Memory B cell (primary cell): ENCODE results near the gene TIAM2.
"Not testable (repeated sequence)": the region's sequence is repeated elsewhere in the genome, so short reads cannot be mapped to it uniquely, and the experiment has no call there.

Experiments
- ATAC-seq: fragments of 150-1000 bp; cut with Tn5 transposase; 2 replicates; pipeline ENCODE4 v1.10.0; 2021; ENCODE audit warnings: low read depth, mild to moderate bottlenecking, moderate library complexity
- DNase-seq, 2 donors: peaks; one replicate each; pipeline ENCODE4 v3.0.0; 2022; ENCODE audit warnings: low spot score in 2 of 2
- H3K27ac Mint-ChIP-seq: one replicate; pipeline ENCODE4 v1.8.0; 2022; ENCODE audit warnings: mild to moderate bottlenecking, moderate library complexity, mixed read lengths
- H3K27me3 Mint-ChIP-seq: one replicate; pipeline ENCODE4 v1.8.0; 2022; ENCODE audit warnings: mixed read lengths
- H3K36me3 Mint-ChIP-seq: one replicate; pipeline ENCODE4 v1.8.0; 2022; ENCODE audit warnings: mild to moderate bottlenecking, mixed read lengths
- H3K4me1 Mint-ChIP-seq: one replicate; pipeline ENCODE4 v1.8.0; 2022; ENCODE audit warnings: mixed read lengths
- H3K4me3 Mint-ChIP-seq: one replicate; pipeline ENCODE4 v1.8.0; 2022; ENCODE audit warnings: mild to moderate bottlenecking, moderate library complexity, mixed read lengths
- H3K9me3 Mint-ChIP-seq: one replicate; pipeline ENCODE4 v1.8.0; 2022; ENCODE audit warnings: mixed read lengths

TIAM2 gene

DNA sequence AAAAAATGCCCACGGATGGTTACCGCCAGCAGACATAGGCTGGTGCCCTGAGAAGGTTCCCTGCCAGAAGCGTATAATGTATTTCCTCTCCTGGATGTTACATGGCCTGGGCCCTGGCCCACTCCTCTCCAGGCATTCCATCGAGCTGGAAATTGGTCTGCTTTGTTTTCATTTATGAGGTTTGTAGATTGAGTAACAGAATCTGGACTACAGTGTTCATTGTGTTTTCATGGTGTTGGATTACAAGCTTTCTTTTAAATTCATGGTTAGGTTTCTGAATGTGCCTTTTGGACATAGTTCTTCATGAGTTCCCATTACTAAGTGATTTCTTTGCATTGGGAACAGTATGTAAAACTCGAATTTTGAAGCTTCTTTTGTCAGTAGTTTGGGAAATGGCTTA lies 6.4 kb downstream of the TIAM2 start:
- no peaks in the 10 kb centered on the region for H3K9me3 Mint-ChIP-seq
- H3K4me1 Mint-ChIP-seq = peaks cover 2% of the 10 kb centered on the region
- H3K36me3 Mint-ChIP-seq = no peaks in the 10 kb centered on the region
- no peak overlapping the region for H3K4me3 Mint-ChIP-seq
- no peak for ATAC-seq
- H3K27me3 Mint-ChIP-seq = peaks cover 15% of the 10 kb centered on the region
- DNase-seq = no peak
- no peak overlapping the region for H3K27ac Mint-ChIP-seq

DNA sequence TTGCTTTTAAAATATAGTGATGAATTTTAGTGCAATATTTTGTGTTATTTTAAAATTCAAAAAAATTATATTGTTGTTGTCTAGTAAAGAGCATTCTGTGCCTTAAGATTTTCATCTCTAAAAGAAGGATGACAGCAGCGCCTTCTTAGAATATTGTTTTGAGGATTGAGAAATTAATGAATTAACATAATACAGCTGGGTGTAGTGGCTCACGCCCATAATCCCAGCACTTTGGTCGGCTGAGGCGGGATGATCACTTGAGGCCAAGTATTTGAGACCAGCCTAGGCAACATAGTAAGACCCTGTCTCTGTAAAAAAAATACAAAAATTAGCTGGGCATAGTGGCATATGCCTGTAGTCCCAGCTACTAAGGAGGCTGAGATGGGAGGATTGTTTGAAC lies 6.8 kb downstream of the TIAM2 start:
- H3K36me3 Mint-ChIP-seq = no peaks in the 10 kb centered on the region
- no peak overlapping the region for H3K4me3 Mint-ChIP-seq
- DNase-seq (no peak), ATAC-seq (no peak)
- H3K4me1 Mint-ChIP-seq = peaks cover 1% of the 10 kb centered on the region
- H3K27me3 Mint-ChIP-seq = peaks cover 14% of the 10 kb centered on the region
- H3K9me3 Mint-ChIP-seq = no peaks in the 10 kb centered on the region
- H3K27ac Mint-ChIP-seq = no peak overlapping the region

DNA sequence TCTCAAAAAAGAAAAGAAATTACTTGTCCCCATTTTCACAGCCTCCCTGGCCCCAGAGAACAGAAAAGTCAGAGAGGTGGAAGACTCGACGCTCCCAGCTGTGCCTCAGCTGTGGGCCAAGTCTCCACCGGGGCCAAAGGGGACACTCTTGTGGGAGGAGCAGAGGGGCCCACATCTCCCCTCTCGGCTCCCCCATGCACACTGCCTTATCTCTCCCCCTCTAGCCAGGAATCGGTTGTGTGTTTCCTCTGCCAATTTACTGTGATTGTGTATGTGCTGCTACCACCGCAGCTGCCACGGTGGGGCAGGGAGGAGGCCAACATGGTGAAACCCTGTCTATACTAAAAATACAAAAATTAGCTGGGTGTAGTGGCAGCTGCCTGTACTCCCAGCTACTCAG lies 8.4 kb downstream of the TIAM2 start:
- ATAC-seq (no peak), DNase-seq (no peak)
- Mint-ChIP-seq H3K36me3 (no peaks in the 10 kb centered on the region), H3K27ac (no peak overlapping the region), H3K4me1 (no peaks in the 10 kb centered on the region), H3K4me3 (no peak overlapping the region), H3K9me3 (no peaks in the 10 kb centered on the region), H3K27me3 (peaks cover 4% of the 10 kb centered on the region)

DNA sequence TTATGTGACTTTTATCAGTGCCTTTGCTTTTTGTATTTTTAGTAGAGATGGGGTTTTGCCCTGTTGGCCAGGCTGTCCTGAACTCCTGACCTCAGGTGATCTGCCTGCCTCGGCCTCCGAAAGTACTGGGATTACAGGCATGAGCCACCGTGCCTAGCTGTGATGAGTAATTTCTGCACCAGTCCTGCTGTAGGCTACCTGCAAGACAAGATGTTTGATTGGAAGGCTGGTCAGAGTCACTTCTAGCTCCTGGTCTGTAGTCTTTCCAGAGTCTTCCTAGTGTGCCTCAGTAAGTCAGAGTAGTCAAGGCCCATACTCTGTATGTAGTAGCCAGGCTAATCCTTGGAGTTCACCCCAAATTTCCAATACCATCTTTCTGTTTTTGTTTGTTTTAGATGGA lies 8.9 kb downstream of the TIAM2 start:
- no peaks in the 10 kb centered on the region for H3K9me3 Mint-ChIP-seq

DNA sequence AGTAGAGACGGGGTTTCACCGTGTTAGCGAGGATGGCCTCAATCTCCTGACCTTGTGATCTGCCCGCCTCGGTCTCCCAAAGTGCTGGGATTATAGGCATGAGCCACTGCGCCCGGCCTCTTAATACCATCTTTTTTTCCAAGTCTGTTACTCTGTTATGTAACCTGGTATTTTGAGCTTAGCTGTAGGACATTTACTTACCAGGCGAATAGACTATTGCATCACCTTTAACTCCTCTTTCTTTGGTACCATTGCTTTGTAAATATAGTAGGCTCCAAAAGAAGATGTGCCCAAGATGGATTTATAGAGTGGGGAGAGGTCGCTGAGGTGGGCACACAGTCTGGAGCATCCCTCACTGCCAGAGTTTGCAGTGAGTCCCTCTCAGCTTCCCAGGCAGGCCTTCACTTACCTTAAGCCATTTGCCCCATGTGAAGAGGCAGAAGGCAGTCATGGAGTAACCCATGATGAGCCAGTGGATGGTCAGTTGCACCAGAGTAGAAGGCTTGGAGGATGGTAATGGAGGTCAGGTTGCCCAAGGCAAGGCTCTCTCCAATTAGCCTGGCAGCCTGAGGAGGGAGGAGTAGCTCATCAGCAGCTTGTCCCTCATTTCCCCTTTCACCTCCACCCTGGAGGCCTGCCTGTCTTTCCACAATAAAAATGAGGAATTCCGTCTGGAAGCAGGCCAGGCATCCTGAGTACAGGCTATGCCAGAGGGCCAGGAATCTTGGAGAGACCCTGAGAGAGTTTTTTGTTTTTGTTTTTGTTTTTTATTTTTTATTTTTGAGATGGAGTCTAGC lies 9.7 kb downstream of the TIAM2 start:
- ATAC-seq (no peak), DNase-seq (no peak)
- H3K4me3 Mint-ChIP-seq = no peak overlapping the region
- no peaks in the 10 kb centered on the region for H3K36me3 Mint-ChIP-seq
- H3K27me3 Mint-ChIP-seq = peaks cover 5% of the 10 kb centered on the region
- H3K27ac Mint-ChIP-seq = peak overlapping the region; percentile 28
- H3K4me1 Mint-ChIP-seq = no peaks in the 10 kb centered on the region
- H3K9me3 Mint-ChIP-seq = no peaks in the 10 kb centered on the region

More for the DNA sequence above, 8.9 kb downstream of the TIAM2 start:
- Mint-ChIP-seq H3K27ac (no peak overlapping the region), H3K36me3 (no peaks in the 10 kb centered on the region), H3K27me3 (peaks cover 6% of the 10 kb centered on the region), H3K4me3 (no peak overlapping the region), H3K4me1 (no peaks in the 10 kb centered on the region)
- ATAC-seq (no peak), DNase-seq (no peak)

DNA sequence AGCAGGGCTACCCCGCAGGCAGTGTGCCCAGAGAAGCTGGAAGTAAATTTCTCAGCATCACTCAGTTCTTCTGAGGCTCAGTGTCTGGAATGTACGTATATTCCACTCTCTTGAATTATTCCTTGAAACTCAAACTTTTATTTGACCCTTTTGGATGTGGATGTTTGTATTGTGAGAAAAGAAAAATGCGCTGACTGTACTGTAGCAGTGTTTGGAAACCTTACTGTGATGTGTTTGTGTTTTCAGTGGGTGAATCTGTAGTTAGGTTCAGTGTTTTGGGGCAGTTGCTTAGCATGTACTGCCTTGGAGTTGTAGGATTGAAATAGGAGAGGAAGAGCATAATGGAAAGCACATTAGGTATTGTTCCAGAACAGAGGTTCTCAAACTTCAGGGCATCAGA lies 13.5 kb downstream of the TIAM2 start:
- DNase-seq = no peak
- Mint-ChIP-seq H3K27me3 (peaks cover 3% of the 10 kb centered on the region), H3K27ac (no peak overlapping the region), H3K4me1 (no peaks in the 10 kb centered on the region), H3K9me3 (no peaks in the 10 kb centered on the region), H3K4me3 (no peak overlapping the region), H3K36me3 (no peaks in the 10 kb centered on the region)
- ATAC-seq = no peak

DNA sequence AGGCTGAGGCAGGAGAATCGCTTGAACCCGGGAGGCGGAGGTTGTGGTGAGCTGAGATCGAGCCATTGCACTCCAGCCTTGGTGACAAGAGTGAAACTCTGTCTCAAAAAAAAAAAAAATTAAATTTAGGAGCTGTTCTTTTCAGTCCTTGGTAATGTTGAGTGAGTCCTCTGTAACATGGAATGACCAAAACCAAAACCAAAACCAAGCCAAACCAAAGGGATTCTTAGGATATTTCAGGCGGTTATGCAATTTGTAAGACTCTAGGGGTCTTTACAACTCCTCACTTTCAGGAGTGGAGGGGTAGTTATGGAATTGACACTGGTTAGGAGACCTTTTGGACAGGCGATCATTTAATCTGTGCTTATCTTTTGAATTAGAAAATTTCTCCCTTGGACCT lies 15.8 kb downstream of the TIAM2 start:
- H3K27me3 Mint-ChIP-seq = peaks cover 8% of the 10 kb centered on the region
- no peaks in the 10 kb centered on the region for H3K36me3 Mint-ChIP-seq
- H3K4me1 Mint-ChIP-seq = no peaks in the 10 kb centered on the region
- H3K27ac Mint-ChIP-seq = no peak overlapping the region
- ATAC-seq (no peak), DNase-seq (no peak)
- no peak overlapping the region for H3K4me3 Mint-ChIP-seq
- H3K9me3 Mint-ChIP-seq = no peaks in the 10 kb centered on the region

DNA sequence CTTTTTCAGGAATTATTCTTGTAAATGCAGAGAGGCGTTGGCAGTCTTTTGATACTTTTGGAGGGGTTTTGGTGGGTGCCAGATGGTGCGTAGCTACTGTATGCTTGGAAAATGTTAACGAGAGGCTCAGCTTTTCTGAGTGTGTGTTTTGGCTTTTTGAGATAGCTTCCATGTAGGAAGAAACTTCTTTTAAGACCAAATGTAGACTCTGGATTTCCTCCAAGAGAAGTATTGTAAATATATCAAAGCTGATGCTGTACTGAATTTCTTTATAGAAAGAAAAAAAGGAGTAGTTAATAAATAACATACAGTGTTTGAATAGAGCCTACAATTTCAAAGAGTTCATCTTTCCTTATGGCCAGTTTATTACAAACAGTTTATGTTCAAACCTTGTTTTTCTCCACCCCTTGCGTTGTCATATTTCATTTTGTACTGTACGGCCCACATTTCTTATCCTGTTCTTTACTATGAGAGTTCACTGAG lies 16.7 kb downstream of the TIAM2 start:
- H3K4me3 Mint-ChIP-seq = no peak overlapping the region
- ATAC-seq (no peak), DNase-seq (no peak)
- H3K27me3 Mint-ChIP-seq = peaks cover 8% of the 10 kb centered on the region
- H3K36me3 Mint-ChIP-seq = no peaks in the 10 kb centered on the region
- H3K9me3 Mint-ChIP-seq = no peaks in the 10 kb centered on the region
- no peaks in the 10 kb centered on the region for H3K4me1 Mint-ChIP-seq
- H3K27ac Mint-ChIP-seq = no peak overlapping the region

DNA sequence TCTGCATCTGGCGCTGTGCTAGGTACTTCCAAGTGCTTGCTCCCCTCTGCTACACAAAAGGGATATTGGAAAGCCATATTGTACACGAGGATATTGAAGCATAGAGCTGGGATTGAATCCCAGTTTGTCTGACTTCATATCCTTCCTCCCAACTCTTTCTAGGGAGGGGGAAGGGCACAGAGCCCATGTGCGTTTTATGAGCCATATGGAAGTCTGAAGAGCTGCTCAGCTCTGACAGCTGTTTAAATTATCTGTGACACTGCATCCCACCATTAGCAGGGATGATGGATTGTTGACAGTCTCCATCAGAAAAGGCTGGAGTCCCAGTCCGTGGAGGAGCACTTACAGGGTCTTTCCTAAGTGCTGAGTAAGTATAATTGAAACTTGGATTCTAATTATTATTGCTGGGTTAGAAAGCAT lies 18.4 kb downstream of the TIAM2 start:
- Mint-ChIP-seq H3K27ac (no peak overlapping the region), H3K4me3 (no peak overlapping the region), H3K36me3 (no peaks in the 10 kb centered on the region), H3K27me3 (peaks cover 8% of the 10 kb centered on the region), H3K9me3 (no peaks in the 10 kb centered on the region), H3K4me1 (no peaks in the 10 kb centered on the region)
- ATAC-seq (no peak), DNase-seq (no peak)

DNA sequence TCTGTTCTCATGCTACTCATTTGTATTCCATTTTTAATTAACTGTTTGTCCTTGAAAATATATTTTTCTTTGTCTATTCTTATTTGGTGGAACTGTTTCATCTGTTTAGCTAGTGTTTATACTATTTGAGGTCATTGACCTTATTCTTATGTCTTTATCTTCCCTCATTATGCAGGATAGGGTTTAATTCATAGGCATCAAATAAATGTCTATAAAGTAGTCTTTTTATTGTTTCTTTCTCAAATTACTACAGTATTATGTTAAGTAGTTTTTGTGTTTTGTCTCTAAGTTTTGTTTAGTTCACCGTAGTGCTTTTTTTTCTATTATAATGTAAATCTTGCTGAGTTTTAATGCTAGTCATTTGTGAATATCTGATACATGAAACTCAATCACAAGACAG lies 19.0 kb downstream of the TIAM2 start:
- H3K36me3 Mint-ChIP-seq = no peaks in the 10 kb centered on the region
- no peak for ATAC-seq
- no peak for DNase-seq
- H3K4me3 Mint-ChIP-seq = no peak overlapping the region
- no peak overlapping the region for H3K27ac Mint-ChIP-seq
- H3K27me3 Mint-ChIP-seq = peaks cover 5% of the 10 kb centered on the region
- no peaks in the 10 kb centered on the region for H3K4me1 Mint-ChIP-seq
- no peaks in the 10 kb centered on the region for H3K9me3 Mint-ChIP-seq

DNA sequence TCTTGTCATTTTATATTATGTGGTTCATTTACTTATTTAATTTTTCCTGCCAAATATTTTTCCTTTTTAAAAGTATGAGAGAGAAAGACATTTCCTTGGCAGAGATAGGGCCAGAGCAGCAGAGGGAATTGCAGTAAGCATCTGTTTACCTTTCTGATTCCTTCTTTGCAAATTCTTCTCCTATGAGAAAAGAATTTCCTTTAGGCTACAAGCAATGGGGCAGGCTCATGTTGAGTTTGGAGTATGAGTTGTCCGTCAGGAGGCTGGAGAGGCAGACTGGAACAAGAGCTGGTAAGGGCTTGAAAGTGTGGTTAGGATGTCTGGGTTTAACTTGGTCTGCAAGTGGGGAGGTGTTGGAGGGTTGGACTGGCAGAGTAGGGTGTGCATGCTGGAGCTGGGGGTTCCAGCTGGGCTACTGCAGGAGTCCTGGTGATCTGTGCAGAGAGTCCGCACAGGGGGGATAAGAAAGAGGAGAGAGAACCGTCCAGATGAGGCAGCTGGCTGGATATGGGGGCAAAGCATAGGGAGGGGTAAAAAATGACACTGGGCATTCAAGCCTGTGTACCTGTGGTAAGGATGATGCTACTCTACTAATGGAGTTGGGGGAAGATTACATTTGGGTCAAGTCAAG lies 19.7 kb downstream of the TIAM2 start:
- ATAC-seq (no peak), DNase-seq (no peak)
- Mint-ChIP-seq H3K4me3 (no peak overlapping the region), H3K27ac (no peak overlapping the region), H3K27me3 (peaks cover 5% of the 10 kb centered on the region), H3K4me1 (no peaks in the 10 kb centered on the region), H3K9me3 (no peaks in the 10 kb centered on the region), H3K36me3 (no peaks in the 10 kb centered on the region)

DNA sequence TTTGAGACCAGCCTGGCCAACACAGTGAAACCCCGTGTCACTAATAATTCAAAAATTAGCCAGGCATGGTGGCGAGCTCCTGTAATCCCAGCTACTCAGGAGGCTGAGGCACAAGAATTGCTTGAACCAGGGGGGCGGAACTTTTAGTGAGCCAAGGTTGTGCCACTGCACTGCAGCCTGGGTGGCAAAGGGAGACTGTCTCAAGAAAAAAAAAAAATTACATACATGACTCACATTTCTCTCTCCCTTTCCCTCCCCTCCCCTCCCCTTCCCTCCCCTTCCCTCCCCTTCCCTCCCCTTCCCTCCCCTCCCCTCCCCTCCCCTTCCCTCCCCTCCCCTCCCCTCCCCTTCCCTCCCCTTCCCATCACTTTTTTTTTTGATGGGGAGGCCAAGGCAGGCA lies 23.3 kb downstream of the TIAM2 start:
- H3K9me3 Mint-ChIP-seq, H3K27me3 Mint-ChIP-seq, ATAC-seq: not testable (repeated sequence)

DNA sequence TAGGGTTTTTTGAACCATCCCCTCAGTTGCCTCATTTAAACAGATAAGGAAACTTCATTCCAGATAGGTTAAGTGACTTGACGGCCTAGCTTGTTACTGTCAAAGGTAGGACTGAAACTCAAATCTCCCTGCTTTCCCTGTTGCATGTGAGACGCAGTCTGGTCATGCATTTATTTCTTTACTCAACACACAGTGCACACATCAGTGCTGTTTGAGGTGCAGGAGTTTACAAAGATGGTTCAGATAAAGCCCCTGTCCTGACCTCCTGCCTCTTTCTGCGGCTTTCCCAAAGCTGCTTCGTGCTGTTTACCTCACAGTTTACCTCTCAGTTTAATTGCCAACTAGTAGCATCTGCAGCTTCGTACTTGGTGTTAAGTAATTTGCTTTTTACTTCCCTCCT lies 26.6 kb downstream of the TIAM2 start:
- DNase-seq (no peak), ATAC-seq (no peak)
- Mint-ChIP-seq H3K4me3 (no peak overlapping the region), H3K36me3 (no peaks in the 10 kb centered on the region), H3K4me1 (no peaks in the 10 kb centered on the region), H3K27ac (no peak overlapping the region), H3K9me3 (no peaks in the 10 kb centered on the region), H3K27me3 (peaks cover 6% of the 10 kb centered on the region)

More for the DNA sequence above, 23.3 kb downstream of the TIAM2 start:
- H3K4me1 Mint-ChIP-seq, DNase-seq, H3K4me3 Mint-ChIP-seq, H3K27ac Mint-ChIP-seq, H3K36me3 Mint-ChIP-seq: not testable (repeated sequence)

DNA sequence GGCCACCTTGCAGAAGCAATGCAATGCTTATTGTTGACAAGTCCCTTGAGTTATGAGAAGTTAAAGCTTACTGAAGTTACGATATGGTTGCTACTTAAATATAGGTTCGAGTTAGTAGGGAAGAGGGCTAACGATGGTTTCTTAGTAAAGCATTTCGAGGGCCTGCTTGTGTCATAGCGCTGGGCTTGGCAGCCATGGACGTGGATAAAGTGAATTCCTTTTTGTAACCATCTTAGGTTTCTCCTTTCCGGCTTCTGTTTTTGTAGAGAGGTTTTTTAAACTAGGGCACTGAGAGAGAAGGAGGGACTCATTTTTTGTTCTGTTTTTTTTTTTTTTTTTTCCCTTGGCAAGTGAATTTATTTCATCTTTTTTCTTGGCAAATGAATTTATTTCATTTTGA lies 27.6 kb downstream of the TIAM2 start:
- Mint-ChIP-seq H3K4me3 (no peak overlapping the region), H3K27ac (no peak overlapping the region), H3K36me3 (no peaks in the 10 kb centered on the region), H3K4me1 (no peaks in the 10 kb centered on the region), H3K9me3 (no peaks in the 10 kb centered on the region), H3K27me3 (peaks cover 6% of the 10 kb centered on the region)
- no peak for DNase-seq
- ATAC-seq = no peak

DNA sequence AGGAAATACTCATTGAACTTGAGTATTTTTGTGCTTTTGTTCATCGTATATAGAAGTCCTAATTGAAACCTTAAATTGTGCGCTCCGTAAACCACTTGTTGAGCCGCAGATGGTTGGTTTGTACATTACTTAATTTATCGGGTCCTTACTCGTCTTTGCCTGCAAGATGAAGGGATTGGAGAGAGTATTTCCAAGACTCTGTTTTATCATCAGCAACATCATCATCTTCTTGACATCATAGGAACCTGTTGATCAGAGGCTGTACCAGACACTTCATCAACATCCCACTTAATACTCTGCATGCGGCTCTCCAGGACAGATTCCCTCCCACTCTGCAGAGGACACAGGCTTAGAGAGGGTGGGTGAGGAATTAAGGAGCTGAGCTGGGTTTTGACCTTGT lies 28.6 kb downstream of the TIAM2 start:
- ATAC-seq (no peak), DNase-seq (no peak)
- no peaks in the 10 kb centered on the region for H3K36me3 Mint-ChIP-seq
- no peak overlapping the region for H3K4me3 Mint-ChIP-seq
- no peak overlapping the region for H3K27ac Mint-ChIP-seq
- no peaks in the 10 kb centered on the region for H3K4me1 Mint-ChIP-seq
- peaks cover 6% of the 10 kb centered on the region for H3K27me3 Mint-ChIP-seq
- no peaks in the 10 kb centered on the region for H3K9me3 Mint-ChIP-seq
